AG10803 (cell line): Measurements from ENCODE around the gene COMT.

Experiments
- DNase-seq: peaks from one replicate; pipeline ENCODE4 v3.0.0; 2010; ENCODE audit warnings: low read depth
- H3K4me3 ChIP-seq: 2 replicates; pipeline ENCODE4 v1.5.1; 2011; ENCODE audit warnings: mild to moderate bottlenecking, low read length, control low read depth
- TF ChIP-seq, protein P1 (sequence below): conservative IDR thresholded peaks from 2 replicates; pipeline ENCODE4 v1.5.1; 2011; ENCODE audit warnings: mild to moderate bottlenecking, low read length, control low read depth, inconsistent platforms

The COMT gene

DNA sequence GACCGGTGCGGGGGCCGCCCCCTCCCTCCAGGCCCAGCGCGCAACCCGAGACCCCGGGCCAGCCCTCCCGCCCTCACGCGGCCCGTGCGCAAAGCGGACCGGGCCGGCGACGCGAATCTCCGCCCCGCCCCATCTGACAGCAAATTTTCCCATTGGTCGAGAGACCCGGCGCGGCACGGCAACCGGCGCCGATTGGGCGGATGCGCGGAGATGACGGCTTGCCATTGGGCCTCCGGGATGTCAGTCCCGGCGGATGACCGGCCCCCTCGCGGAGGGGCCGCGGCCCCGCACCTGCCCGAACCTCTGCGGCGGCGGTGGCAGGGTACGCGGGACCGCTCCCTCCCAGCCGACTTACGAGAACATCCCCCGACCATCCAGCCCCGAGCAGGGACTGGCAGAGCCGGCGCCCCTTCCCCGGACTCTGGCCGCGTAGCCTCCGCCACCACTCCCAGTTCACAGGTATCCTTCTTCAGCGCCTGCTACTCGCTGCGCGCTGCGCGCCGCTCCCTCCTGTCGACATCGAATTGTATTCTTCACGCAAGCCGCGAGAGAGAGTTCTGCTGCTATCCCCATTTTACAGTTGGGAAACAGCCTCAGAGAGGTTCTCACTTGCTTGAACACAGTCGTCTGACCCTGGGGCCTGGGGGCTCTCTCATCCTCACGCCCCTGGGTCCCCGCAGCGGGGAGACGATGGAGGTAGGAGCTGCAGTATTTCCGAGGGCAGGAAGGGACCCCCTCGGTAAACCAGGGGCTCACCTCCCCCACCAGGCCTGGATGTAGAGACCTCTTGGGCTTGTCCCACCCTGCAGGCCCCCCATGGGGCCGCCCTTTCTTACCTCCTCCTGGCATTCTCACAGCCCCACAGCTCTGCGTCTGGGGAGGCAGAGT is 75.4 kb downstream of the COMT start, which contains the start of gene ARVCF:
TSS of gene ARVCF (minus strand) at position 90 of the 888 bp plus-strand sequence. CDS start 26,029 bp downstream, outside the sequence.
- peak; percentile 88 for DNase-seq
- TF ChIP-seq, protein P1, sequence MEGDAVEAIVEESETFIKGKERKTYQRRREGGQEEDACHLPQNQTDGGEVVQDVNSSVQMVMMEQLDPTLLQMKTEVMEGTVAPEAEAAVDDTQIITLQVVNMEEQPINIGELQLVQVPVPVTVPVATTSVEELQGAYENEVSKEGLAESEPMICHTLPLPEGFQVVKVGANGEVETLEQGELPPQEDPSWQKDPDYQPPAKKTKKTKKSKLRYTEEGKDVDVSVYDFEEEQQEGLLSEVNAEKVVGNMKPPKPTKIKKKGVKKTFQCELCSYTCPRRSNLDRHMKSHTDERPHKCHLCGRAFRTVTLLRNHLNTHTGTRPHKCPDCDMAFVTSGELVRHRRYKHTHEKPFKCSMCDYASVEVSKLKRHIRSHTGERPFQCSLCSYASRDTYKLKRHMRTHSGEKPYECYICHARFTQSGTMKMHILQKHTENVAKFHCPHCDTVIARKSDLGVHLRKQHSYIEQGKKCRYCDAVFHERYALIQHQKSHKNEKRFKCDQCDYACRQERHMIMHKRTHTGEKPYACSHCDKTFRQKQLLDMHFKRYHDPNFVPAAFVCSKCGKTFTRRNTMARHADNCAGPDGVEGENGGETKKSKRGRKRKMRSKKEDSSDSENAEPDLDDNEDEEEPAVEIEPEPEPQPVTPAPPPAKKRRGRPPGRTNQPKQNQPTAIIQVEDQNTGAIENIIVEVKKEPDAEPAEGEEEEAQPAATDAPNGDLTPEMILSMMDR = no peak; the same call in 1 of the 2 replicates
- peak within 1 kb of the TSS; percentile 58 for H3K4me3 ChIP-seq

DNA sequence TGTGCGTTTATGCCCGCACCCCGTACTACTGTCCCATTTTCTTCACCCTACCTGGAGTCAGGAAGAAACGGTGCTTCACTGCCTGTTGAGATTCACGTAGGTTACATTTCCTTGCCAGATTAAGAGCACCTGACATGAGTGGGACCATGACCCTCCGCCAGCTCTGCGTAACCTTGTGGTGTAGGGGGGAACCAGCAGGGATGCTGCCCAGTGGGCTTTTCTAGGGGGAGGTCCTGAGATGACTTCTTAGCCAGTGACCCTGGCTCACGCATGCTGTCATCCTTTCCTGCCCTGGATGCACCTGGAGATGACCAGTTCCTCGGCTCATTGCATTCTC is 76.0 kb downstream of the COMT start:
- TF ChIP-seq, protein P1 = no peak
- no peak overlapping the region for H3K4me3 ChIP-seq
- DNase-seq = no peak

DNA sequence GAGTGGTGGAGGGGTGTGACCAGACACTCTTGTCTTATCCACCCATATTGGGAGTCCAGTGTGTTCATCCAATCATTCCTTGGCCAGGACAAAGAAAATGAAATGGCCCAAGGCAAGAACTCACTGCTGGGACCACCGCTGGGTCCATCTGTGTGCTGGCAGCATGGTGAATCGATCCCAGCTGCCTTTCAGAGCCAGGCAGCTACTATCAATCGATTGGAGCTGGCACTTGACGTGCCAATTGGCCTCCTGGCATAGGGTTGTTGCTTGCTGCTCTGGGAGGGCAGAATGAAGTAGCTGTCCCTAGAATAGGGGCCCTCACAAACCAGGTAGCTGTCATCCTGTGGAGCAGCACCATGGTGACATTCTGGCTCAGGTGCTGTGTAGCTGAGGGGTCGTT is 76.4 kb downstream of the COMT start:
- H3K4me3 ChIP-seq = no peak overlapping the region
- no peak for DNase-seq
- TF ChIP-seq, protein P1 = no peak
